KBM-7 (cell line): ENCODE data around the gene MYT1.
"Not testable (repeated sequence)": the region's sequence is repeated elsewhere in the genome, so short reads cannot be mapped to it uniquely, and the experiment has no call there.

Experiments
- DNase-seq: peaks from one replicate; pipeline ENCODE4 v3.0.0-alpha.2; 2015
- in situ Hi-C: fragments of 300-500 bp; cut with MboI; formaldehyde crosslinking; loops from 2 replicates; pipeline ENCODE4 v1.14.3; 2020; ENCODE audit warnings: low sequenced_read_pairs, low pct_unique_long_range_greater_than_20kb, mixed read lengths

MYT1 gene

DNA sequence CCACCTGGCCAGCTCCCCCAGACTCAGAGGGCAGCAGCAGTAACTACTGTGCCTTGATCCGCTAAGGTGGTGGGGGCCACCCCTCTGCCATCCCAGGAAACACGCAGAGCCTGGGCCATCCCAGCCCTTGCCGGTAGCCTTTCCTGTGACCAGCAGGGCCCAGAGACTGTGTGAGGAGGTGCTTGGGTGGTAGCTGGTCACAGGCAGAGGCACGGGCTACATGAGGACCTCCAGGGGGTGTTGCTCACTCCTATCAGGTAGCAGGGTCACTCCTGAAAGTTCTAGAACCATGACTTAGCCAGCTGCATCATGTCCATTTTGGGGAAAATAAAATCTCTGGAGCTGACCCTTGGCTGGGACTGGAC is 114.0 kb downstream of the MYT1 start:
- in situ Hi-C loops, result no loop called here
- DNase-seq, result no peak

DNA sequence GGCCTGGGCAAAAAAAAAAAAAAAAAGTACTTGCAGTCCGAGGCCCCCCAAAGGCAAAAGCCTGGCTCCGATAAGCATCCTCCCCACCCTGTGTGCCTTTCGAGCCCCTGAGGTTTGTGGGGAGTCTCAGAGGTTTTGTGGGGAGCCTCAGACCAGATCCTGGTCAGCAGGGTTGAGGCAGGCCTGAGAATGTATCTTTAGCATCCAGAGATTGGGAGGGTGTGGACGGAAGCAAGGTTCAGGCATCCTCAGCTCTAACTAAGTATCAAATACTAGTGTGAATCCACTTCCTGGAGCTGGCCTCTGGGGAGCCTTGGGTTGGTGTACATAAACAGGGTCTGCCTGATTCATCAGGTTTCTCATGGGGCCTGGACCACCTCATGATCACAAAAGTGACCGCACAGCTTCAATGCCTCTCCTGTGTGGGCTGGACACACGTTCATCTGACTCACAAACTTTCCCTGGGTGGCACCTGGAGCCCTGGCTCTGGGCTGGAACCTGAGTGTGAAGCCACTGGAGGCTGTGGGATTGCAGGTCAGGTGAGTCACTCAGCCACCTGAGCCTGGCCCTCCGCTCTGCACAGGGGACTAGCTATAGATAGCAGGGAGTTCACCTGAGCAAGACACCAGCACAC is 115.7 kb downstream of the MYT1 start:
- no peak for DNase-seq
- in situ Hi-C loops, result no loop called here

DNA sequence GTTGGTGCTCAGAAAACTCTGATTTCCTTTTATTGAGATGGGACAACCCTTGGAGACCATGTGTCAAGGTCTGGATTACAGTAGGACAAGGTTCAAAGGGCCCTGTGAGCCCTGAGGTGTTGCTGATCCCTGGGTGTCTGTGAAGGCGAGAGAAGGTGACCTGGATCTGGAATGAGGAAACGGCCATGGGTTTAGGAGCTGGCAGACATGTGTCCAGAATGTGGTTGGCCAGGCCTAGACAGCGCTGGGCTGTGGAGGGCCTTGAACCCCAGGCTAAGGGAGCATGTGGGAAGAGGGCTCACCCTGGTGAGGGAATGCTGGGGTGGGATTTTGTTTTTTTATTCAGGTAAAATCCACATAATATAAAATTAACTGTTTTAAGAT is 116.2 kb downstream of the MYT1 start:
- in situ Hi-C loops, result no loop called here
- DNase-seq, result no peak

GRCh38 chr20:64283646-64284045 is 119.4 kb downstream of the MYT1 start:
- DNase-seq, result no peak
- in situ Hi-C loops, result no loop called here

- in situ Hi-C loops, result not testable (repeated sequence)
- DNase-seq, result peak; percentile 89
Observed at GRCh38 chr20:64285579-64286446, 121.6 kb downstream of the MYT1 start.

DNA sequence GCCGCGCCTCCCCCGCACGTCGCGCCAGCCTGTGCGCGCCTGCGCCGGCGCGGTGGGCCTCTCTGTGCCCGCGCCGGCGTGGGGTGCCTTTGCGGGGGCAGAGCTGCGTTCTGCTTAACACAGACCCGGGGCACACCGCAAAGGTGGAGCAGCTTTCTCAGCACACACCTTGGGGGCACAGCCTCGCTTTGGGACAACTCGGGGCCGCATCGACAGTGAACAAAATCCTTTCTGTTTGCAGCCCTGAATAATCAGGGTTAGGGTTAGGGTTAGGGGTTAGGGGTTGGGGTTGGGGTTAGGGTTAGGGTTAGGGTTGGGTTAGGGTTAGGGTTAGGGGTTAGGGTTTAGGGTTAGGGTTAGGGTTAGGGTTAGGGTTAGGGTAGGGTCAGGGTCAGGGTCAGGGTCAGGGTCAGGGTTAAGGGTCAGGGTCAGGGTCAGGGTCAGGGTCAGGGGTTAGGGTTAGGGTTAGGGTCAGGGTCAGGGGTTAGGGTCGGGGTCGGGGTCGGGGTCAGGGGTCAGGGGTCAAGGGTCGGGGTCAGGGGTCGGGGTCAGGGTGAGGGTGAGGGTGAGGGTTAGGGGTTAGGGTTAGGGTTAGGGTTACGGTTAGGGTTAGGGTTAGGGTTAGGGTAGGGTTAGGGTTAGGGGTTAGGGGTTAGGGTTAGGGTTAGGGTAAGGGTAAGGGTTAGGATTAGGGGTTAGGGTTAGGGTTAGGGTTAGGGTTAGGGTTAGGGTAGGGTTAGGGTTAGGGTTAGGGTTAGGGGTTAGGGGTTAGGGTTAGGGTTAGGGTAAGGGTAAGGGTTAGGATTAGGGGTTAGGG is 122.4 kb downstream of the MYT1 start:
- in situ Hi-C loops, result not testable (repeated sequence)
- peak; percentile 2 for DNase-seq

GRCh38 chr20:64287264-64287590 is 123.0 kb downstream of the MYT1 start:
- in situ Hi-C loops, DNase-seq: not testable (repeated sequence)
